Endothelial cell of umbilical vein (primary cell): ENCODE measurements around the gene REPS2. TPM values are rescaled to one million over a fixed set of nuclear protein-coding genes. Genes with fewer than 3 reads are reported as not detected.

ENCODE experiments used
- BruUV-seq: library from RNA; stranded (reverse); fragments of 400-500 nt; replicated peaks from 2 replicates; lab custom pipeline; 2021; lab: Mats Ljungman, UMichigan
- CTCF ChIA-PET: fragments of 300-600, 350-600 bp; sonication (Branson Sonifier 250); formaldehyde crosslinking; loops from one replicate; lab custom pipeline; 2021; ENCODE audit warnings: antibody characterized with exemption, inconsistent platforms; lab: Charles Lee
- POLR2A ChIA-PET: fragments of 300-600, 350-600 bp; sonication (Branson Sonifier 250); formaldehyde crosslinking; loops from one replicate; lab custom pipeline; 2021; ENCODE audit warnings: antibody characterized with exemption, inconsistent platforms; lab: Charles Lee
- DNase-seq: peaks from one replicate; pipeline ENCODE4 v3.0.0-alpha.2; 2011; ENCODE audit warnings: low read depth, low spot score
- FAIRE-seq: peaks from 2 replicates; lab custom pipeline; 2011; peaks lifted over from hg19 to GRCh38; lab: Jason Lieb, UNC
- H2AFZ ChIP-seq: 2 replicates; pipeline ENCODE4 v1.6.0; 2012; ENCODE audit warnings: low read depth, low read length, control low read depth, inconsistent platforms
- H3K27ac ChIP-seq: 2 replicates; pipeline ENCODE4 v1.5.1; 2011; ENCODE audit warnings: low read depth, mild to moderate bottlenecking, control low read depth, low read length, moderate library complexity; ENCODE audit not compliant: insufficient read depth
- H3K27me3 ChIP-seq, 2 experiments: 2 replicates each; pipeline versions ENCODE4 v1.6.0 to v1.6.1; 2011; ENCODE audit warnings: low read length in 2 of 2, mixed read lengths in 1 of 2; ENCODE audit not compliant: control insufficient read depth in 2 of 2, insufficient read depth in 2 of 2
- H3K36me3 ChIP-seq, 2 experiments: 2 replicates in 1 of 2; 3 replicates in 1 of 2; pipeline ENCODE4 v1.5.1; 2011; ENCODE audit warnings: low read length in 2 of 2, mild to moderate bottlenecking in 1 of 2, moderate library complexity in 1 of 2; ENCODE audit not compliant: control insufficient read depth in 2 of 2, insufficient read depth in 2 of 2; ENCODE audit errors: extremely low read depth in 1 of 2
- H3K4me1 ChIP-seq: 3 replicates; pipeline ENCODE4 v1.5.1; 2011; ENCODE audit warnings: mild to moderate bottlenecking, low read length; ENCODE audit not compliant: control insufficient read depth, insufficient read depth; ENCODE audit errors: extremely low read depth
- H3K4me2 ChIP-seq: 2 replicates; pipeline ENCODE4 v1.6.1; 2011; ENCODE audit warnings: low read length, control low read depth, mixed read lengths; ENCODE audit not compliant: insufficient read depth
- H3K4me3 ChIP-seq, 3 experiments: fragments of 200-600 bp in 1 of 3; sonication (generic), shearing (Covaris generic) in 1 of 3; replicated peaks in 1 of 3; 2 replicates each; pipeline ENCODE4 v1.5.1; 2011 to 2016; ENCODE audit warnings: control low read depth in 3 of 3, low read length in 3 of 3, mild to moderate bottlenecking in 2 of 3, inconsistent platforms in 1 of 3, low read depth in 1 of 3, moderate library complexity in 1 of 3; ENCODE audit not compliant: insufficient read depth in 1 of 3
- H3K79me2 ChIP-seq: 2 replicates; pipeline ENCODE4 v1.6.0; 2012; ENCODE audit warnings: low read length, inconsistent platforms; ENCODE audit not compliant: control insufficient read depth, insufficient read depth
- H3K9ac ChIP-seq: replicated peaks from 2 replicates; pipeline ENCODE3; 2011; ENCODE audit warnings: low read length, control low read depth; ENCODE audit not compliant: insufficient read depth; ENCODE audit errors: extremely low read depth
- H3K9me1 ChIP-seq: replicated peaks from 3 replicates; pipeline ENCODE4 v1.6.0; 2011; ENCODE audit warnings: mild to moderate bottlenecking, low read length; ENCODE audit not compliant: control insufficient read depth, insufficient read depth; ENCODE audit errors: extremely low read depth
- H3K9me3 ChIP-seq: replicated peaks from 2 replicates; pipeline ENCODE4 v1.5.1; 2012; ENCODE audit warnings: low read length, inconsistent platforms; ENCODE audit not compliant: control insufficient read depth, insufficient read depth
- H4K20me1 ChIP-seq: replicated peaks from 2 replicates; pipeline ENCODE3; 2011; ENCODE audit warnings: mild to moderate bottlenecking, low read length; ENCODE audit not compliant: control insufficient read depth, insufficient read depth; ENCODE audit errors: extremely low read depth
- CTCF ChIP-seq, 2 donors: IDR thresholded peaks; 1 replicate in 1 of 2; 2 replicates in 1 of 2; pipeline ENCODE4 v1.5.1; 2011; ENCODE audit warnings: low read length in 2 of 2, mild to moderate bottlenecking in 2 of 2, moderate library complexity in 2 of 2, control low read depth in 1 of 2, inconsistent platforms in 1 of 2, low read depth in 1 of 2; ENCODE audit not compliant: insufficient read depth in 1 of 2; ENCODE audit errors: extremely low read depth in 1 of 2
- EZH2 ChIP-seq: IDR thresholded peaks from 2 replicates; pipeline ENCODE4 v1.6.1; 2012; ENCODE audit warnings: borderline replicate concordance, low read depth, mild to moderate bottlenecking, moderate library complexity, low read length, inconsistent platforms; ENCODE audit not compliant: severe bottlenecking
- FOS ChIP-seq: IDR thresholded peaks from 2 replicates; pipeline ENCODE4 v1.6.1; 2011; ENCODE audit warnings: mild to moderate bottlenecking, low read length, moderate library complexity, borderline replicate concordance; ENCODE audit not compliant: insufficient read depth
- GATA2 ChIP-seq: IDR thresholded peaks from 2 replicates; pipeline ENCODE4 v1.7.0; 2011; ENCODE audit warnings: low read depth, mild to moderate bottlenecking, moderate library complexity, mixed read lengths, low read length; ENCODE audit not compliant: insufficient read length, insufficient read depth
- JUN ChIP-seq: IDR thresholded peaks from 2 replicates; pipeline ENCODE4 v1.6.1; 2011; ENCODE audit warnings: borderline replicate concordance, low read depth; ENCODE audit not compliant: insufficient read length, insufficient read depth
- MAX ChIP-seq: IDR thresholded peaks from 2 replicates; pipeline ENCODE4 v1.6.1; 2011; ENCODE audit not compliant: insufficient read depth, insufficient read length
- MYC ChIP-seq: IDR thresholded peaks from one replicate; pipeline ENCODE4 v1.6.1; 2011; ENCODE audit warnings: mild to moderate bottlenecking, low read depth, low read length
- POLR2A ChIP-seq: IDR thresholded peaks from 2 replicates; pipeline ENCODE4 v1.6.1; 2012; ENCODE audit warnings: low read depth, mild to moderate bottlenecking, control low read depth, low read length
- POLR2AphosphoS5 ChIP-seq: IDR thresholded peaks from 2 replicates; pipeline ENCODE4 v1.6.1; 2012; ENCODE audit warnings: low read depth, mild to moderate bottlenecking, control low read depth, low read length, moderate library complexity; ENCODE audit not compliant: insufficient read depth
- dilution Hi-C: fragments of 300-500 bp; cut with MboI; formaldehyde crosslinking; loops from one replicate; pipeline ENCODE4 v1.15.0; 2019; ENCODE audit warnings: low sequenced_read_pairs; ENCODE audit not compliant: extremely low pct_ligation_motif_present
- intact Hi-C: fragments of 100-400 bp; cut with micrococcal nuclease; formaldehyde crosslinking; loops from one replicate; pipeline ENCODE4 v1.10.0; 2022
- polyA plus RNA-seq, 4 experiments: library from polyadenylated mRNA; depleted of rRNA in 3 of 4; stranded (reverse) in 3 of 4; unstranded in 1 of 4; fragments of >200 nt; gene quantifications; 2 replicates each; pipeline versions ENCODE4 v1.2.1 to v1.2.3, GENCODE V29; 2011 to 2012; ENCODE audit warnings: missing spikeins in 1 of 4
- total RNA-seq: library from RNA; stranded (reverse); gene quantifications from 2 replicates; pipeline ENCODE4 v1.2.3, GENCODE V29; 2021

Gene REPS2
- total and polyA plus RNA-seq, 2 donors (not counting 3 experiments of a cell fraction or from before 2014, with no cell fraction given): 0.91 to 2.6 TPM

- Histone ChIP-seq H3K4me3 (no peak overlapping the region), H3K36me3 (no peaks in the 10 kb centered on the region), H3K27me3 (no peaks in the 10 kb centered on the region), H3K27ac (no peak overlapping the region), H3K9ac (no peak overlapping the region), H3K4me1 (no peaks in the 10 kb centered on the region), H3K79me2 (no peaks in the 10 kb centered on the region), H2AFZ (no peak overlapping the region), H3K9me3 (no peaks in the 10 kb centered on the region), H3K4me2 (no peak overlapping the region), H3K9me1 (no peaks in the 10 kb centered on the region), H4K20me1 (no peaks in the 10 kb centered on the region)
- FAIRE-seq: no peak
- TF ChIP-seq MAX: no peak
- TF ChIP-seq CTCF (IDR thresholded peaks at IDR 0.05; ENCODE audit: extremely low read depth in 1 of 2, insufficient read depth in 1 of 2, low read depth in 1 of 2, low read length in 2 of 2): no peak
- no peak for TF ChIP-seq POLR2AphosphoS5
- TF ChIP-seq MYC: no peak
- TF ChIP-seq POLR2A: no peak
- no peak for TF ChIP-seq EZH2
- TF ChIP-seq JUN: no peak
- TF ChIP-seq GATA2: no peak
- TF ChIP-seq FOS: no peak
- dilution Hi-C loops: no loop called here
- BruUV-seq: no TSS peak
- DNase-seq: no peak
- intact Hi-C loops: no loop called here
- POLR2A ChIA-PET: no interaction called here
- CTCF ChIA-PET: interaction anchor here (0.9 kb wide), 1 partner anchor 24 kb away, joined by 3 read pairs; no protein-coding TSS in a partner anchor
Measured at GRCh38 chrX:17021851-17022604, 75.6 kb downstream of the REPS2 start.
